ENCODE results near the gene LZTR1.
"Not testable (repeated sequence)": the region's sequence is repeated elsewhere in the genome, so short reads cannot be mapped to it uniquely, and the experiment has no call there.

LZTR1 gene

GRCh38 chr22:20981787-20982562 is at the start of gene LZTR1:
Gene LZTR1 (plus strand): TSS chr22:20982297. CDS start chr22:20982372, 75 bp downstream.
- peak; percentile 64 to 72 for DNase-seq

- no peak for DNase-seq
Observed at GRCh38 chr22:20933910-20934309, 48.2 kb upstream of the LZTR1 start.

GRCh38 chr22:20935049-20935448 is 47.0 kb upstream of the LZTR1 start:
- DNase-seq: not testable (repeated sequence)

GRCh38 chr22:20935780-20936539 is 46.1 kb upstream of the LZTR1 start:
- DNase-seq: not testable (repeated sequence)

- DNase-seq: no peak
Observed at GRCh38 chr22:20937031-20937793, 44.9 kb upstream of the LZTR1 start.

- DNase-seq: no peak
Observed at GRCh38 chr22:20937794-20938671, 44.1 kb upstream of the LZTR1 start.

GRCh38 chr22:20939457-20940185 is 42.5 kb upstream of the LZTR1 start:
- not testable (repeated sequence) for DNase-seq

- no peak for DNase-seq
Observed at GRCh38 chr22:20940186-20940651, 41.9 kb upstream of the LZTR1 start.

GRCh38 chr22:20940904-20941385 is 41.2 kb upstream of the LZTR1 start:
- no peak for DNase-seq

- DNase-seq: not testable (repeated sequence)
Observed at GRCh38 chr22:20942203-20942902, 39.7 kb upstream of the LZTR1 start.

- no peak for DNase-seq
Observed at GRCh38 chr22:20943104-20943933, 38.8 kb upstream of the LZTR1 start.

- DNase-seq: no peak
Observed at GRCh38 chr22:20944042-20944441, 38.1 kb upstream of the LZTR1 start.

- DNase-seq: no peak
Observed at GRCh38 chr22:20945578-20945934, 36.5 kb upstream of the LZTR1 start.

- DNase-seq: no peak
Observed at GRCh38 chr22:20946080-20946986, 35.8 kb upstream of the LZTR1 start.

GRCh38 chr22:20946991-20947390 is 35.1 kb upstream of the LZTR1 start:
- DNase-seq: no peak

GRCh38 chr22:20948450-20948849 is 33.6 kb upstream of the LZTR1 start:
- DNase-seq: no peak

- no peak for DNase-seq
Observed at GRCh38 chr22:20948989-20949388, 33.1 kb upstream of the LZTR1 start.

- DNase-seq: no peak
Observed at GRCh38 chr22:20949698-20950183, 32.4 kb upstream of the LZTR1 start.
